ENCODE measurements around the gene APOBEC3H.

APOBEC3H gene

DNA sequence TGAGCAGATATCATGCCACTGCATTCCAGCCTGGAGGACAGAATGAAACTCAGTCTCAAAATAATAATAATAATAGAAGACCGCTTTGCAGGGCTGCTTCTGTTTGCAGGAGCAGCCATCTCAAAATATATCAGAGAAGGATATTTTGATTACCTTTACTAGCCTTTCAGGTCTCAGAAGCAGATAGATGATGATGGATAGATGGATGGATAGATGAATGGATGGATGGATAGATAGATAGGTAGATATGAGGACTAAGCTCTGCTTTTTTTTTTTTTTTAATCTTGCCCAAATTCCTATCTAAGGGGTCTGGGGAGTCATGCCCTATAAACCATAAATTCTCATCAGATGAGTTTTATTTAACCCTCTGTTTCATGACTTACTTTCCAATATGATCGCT lies 18.5 kb downstream of the APOBEC3H start:
- no peaks in the 10 kb centered on the region for H4K20me1 ChIP-seq (ENCODE audit: low read depth, low read length)
- peaks cover 7% of the 10 kb centered on the region; the same call in 1 of the 2 replicates for H3F3A ChIP-seq (ENCODE audit: insufficient read depth)
- no peak overlapping the region for H3K9ac ChIP-seq (ENCODE audit: low read length)
- H3K27me3 ChIP-seq (ENCODE audit: low read length) = no peaks in the 10 kb centered on the region
- H3K27ac ChIP-seq (ENCODE audit: low read depth, low read length) = no peak overlapping the region
- no peak overlapping the region for H3K4me3 ChIP-seq (ENCODE audit: insufficient read depth, low read length, poor library complexity, severe bottlenecking)
- no peaks in the 10 kb centered on the region for H3K79me2 ChIP-seq (ENCODE audit: insufficient read depth, low read length)
- no peaks in the 10 kb centered on the region for H3K9me2 ChIP-seq (replicated peaks; ENCODE audit: insufficient read depth, low read length)
- peak overlapping the region; percentile 27 for H3K4me2 ChIP-seq (ENCODE audit: low read depth, low read length, poor library complexity, severe bottlenecking)
- no peaks in the 10 kb centered on the region for H3K36me3 ChIP-seq (ENCODE audit: low read length)
- H3K9me3 ChIP-seq (ENCODE audit: insufficient read depth, low read length) = no peaks in the 10 kb centered on the region
- TF ChIP-seq, protein P1, sequence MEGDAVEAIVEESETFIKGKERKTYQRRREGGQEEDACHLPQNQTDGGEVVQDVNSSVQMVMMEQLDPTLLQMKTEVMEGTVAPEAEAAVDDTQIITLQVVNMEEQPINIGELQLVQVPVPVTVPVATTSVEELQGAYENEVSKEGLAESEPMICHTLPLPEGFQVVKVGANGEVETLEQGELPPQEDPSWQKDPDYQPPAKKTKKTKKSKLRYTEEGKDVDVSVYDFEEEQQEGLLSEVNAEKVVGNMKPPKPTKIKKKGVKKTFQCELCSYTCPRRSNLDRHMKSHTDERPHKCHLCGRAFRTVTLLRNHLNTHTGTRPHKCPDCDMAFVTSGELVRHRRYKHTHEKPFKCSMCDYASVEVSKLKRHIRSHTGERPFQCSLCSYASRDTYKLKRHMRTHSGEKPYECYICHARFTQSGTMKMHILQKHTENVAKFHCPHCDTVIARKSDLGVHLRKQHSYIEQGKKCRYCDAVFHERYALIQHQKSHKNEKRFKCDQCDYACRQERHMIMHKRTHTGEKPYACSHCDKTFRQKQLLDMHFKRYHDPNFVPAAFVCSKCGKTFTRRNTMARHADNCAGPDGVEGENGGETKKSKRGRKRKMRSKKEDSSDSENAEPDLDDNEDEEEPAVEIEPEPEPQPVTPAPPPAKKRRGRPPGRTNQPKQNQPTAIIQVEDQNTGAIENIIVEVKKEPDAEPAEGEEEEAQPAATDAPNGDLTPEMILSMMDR (IDR thresholded peaks at IDR 0.05; ENCODE audit: insufficient read depth, low read length, poor library complexity, severe bottlenecking) = no peak
- TF ChIP-seq EZH2phosphoT487 (conservative IDR thresholded peaks at IDR 0.05; ENCODE audit: low read length) = no peak
- H2AFZ ChIP-seq (ENCODE audit: low read depth, low read length, severe bottlenecking) = no peak overlapping the region

DNA sequence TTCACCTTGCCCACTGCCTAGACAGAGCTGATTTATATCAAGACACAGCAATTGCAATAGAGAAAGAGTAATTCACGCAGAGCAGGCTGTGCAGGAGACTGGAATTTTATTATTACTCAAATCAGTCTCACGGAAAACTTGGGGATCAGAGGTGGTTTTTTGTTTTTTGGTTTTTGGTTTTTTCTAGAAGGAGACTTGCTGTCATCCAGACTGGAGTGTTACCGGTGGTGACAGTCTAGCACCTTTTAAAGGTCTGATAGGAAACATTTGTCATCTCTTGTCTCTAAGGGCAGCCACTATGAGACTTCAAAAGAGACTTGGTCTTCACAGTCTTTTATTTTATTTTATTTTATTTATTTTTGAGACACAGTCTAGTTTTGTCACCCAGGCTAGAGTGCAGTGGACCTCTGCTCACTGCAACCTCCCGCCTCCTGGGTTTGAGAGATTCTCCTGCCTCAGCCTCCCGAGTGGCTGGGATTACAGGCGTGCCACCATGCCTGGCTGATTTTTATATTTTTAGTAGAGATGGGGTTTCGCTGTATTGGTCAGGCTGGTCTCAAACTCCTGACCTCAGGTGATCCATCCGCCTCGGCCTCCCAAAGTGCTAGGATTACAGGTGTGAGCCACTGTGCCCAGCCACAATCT lies 19.1 kb downstream of the APOBEC3H start:
- H3K9me3 ChIP-seq (ENCODE audit: insufficient read depth, low read length) = no peaks in the 10 kb centered on the region
- H4K20me1 ChIP-seq (ENCODE audit: low read depth, low read length) = no peaks in the 10 kb centered on the region
- no peak overlapping the region for H3K9ac ChIP-seq (ENCODE audit: low read length)
- H3K9me2 ChIP-seq (replicated peaks; ENCODE audit: insufficient read depth, low read length) = no peaks in the 10 kb centered on the region
- no peaks in the 10 kb centered on the region for H3K27me3 ChIP-seq (ENCODE audit: low read length)
- no peaks in the 10 kb centered on the region for H3K79me2 ChIP-seq (ENCODE audit: insufficient read depth, low read length)
- H3F3A ChIP-seq (ENCODE audit: insufficient read depth) = peaks cover 7% of the 10 kb centered on the region; the same call in 1 of the 2 replicates
- H3K36me3 ChIP-seq (ENCODE audit: low read length) = no peaks in the 10 kb centered on the region
- H3K4me3 ChIP-seq (ENCODE audit: insufficient read depth, low read length, poor library complexity, severe bottlenecking) = no peak overlapping the region
- no peak overlapping the region for H3K4me2 ChIP-seq (ENCODE audit: low read depth, low read length, poor library complexity, severe bottlenecking)
- TF ChIP-seq, protein P1 (IDR thresholded peaks at IDR 0.05; ENCODE audit: insufficient read depth, low read length, poor library complexity, severe bottlenecking) = no peak
- no peak for TF ChIP-seq EZH2phosphoT487 (conservative IDR thresholded peaks at IDR 0.05; ENCODE audit: low read length)
- no peak overlapping the region for H2AFZ ChIP-seq (ENCODE audit: low read depth, low read length, severe bottlenecking)
- no peak overlapping the region for H3K27ac ChIP-seq (ENCODE audit: low read depth, low read length)

DNA sequence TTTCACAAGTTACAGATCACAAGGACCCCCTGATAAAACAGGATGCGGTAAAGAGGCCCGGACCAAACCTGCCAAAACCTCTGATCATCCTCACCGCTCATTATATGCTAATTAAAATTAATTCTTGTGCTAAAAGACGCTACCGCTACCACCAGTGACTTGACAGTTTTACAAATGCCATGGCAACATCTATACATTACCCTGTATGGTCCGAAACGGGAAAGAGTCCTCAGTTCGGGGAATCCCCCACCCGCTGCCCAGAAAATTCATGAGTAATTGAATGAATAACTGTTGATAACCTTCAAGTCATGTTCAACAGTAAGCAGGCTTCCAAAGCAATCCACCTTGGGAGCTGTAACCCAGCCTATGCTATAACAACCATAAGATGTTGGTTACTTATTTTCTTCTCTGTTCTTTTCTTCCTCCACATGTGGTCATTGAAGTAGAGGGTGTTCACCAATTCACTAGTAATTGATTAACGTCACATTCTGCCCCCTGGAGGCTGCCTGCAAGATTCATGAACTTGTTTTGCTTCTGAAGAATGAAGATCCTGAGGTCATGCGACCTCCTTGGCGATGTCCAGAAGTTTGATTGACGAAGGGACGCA lies 20.6 kb downstream of the APOBEC3H start:
- no peak overlapping the region for H2AFZ ChIP-seq (ENCODE audit: low read depth, low read length, severe bottlenecking)
- TF ChIP-seq, protein P1 (IDR thresholded peaks at IDR 0.05; ENCODE audit: insufficient read depth, low read length, poor library complexity, severe bottlenecking) = peak; percentile 36
- no peak for TF ChIP-seq EZH2phosphoT487 (conservative IDR thresholded peaks at IDR 0.05; ENCODE audit: low read length)
- no peaks in the 10 kb centered on the region for H3K27me3 ChIP-seq (ENCODE audit: low read length)
- H3K4me3 ChIP-seq (ENCODE audit: insufficient read depth, low read length, poor library complexity, severe bottlenecking) = no peak overlapping the region
- H3K36me3 ChIP-seq (ENCODE audit: low read length) = no peaks in the 10 kb centered on the region
- H3K9me2 ChIP-seq (replicated peaks; ENCODE audit: insufficient read depth, low read length) = no peaks in the 10 kb centered on the region
- H3K27ac ChIP-seq (ENCODE audit: low read depth, low read length) = no peak overlapping the region
- H3K4me2 ChIP-seq (ENCODE audit: low read depth, low read length, poor library complexity, severe bottlenecking) = peak overlapping the region; percentile 2
- no peak overlapping the region for H3K9ac ChIP-seq (ENCODE audit: low read length)
- no peaks in the 10 kb centered on the region for H4K20me1 ChIP-seq (ENCODE audit: low read depth, low read length)
- H3F3A ChIP-seq (ENCODE audit: insufficient read depth) = peaks cover 7% of the 10 kb centered on the region; the same call in 1 of the 2 replicates
- H3K79me2 ChIP-seq (ENCODE audit: insufficient read depth, low read length) = no peaks in the 10 kb centered on the region
- H3K9me3 ChIP-seq (ENCODE audit: insufficient read depth, low read length) = no peaks in the 10 kb centered on the region

Measured in SU-DHL-6 (cell line).